K562 (cell line): ENCODE data around the gene AMMECR1. TPM values are rescaled to one million over a fixed set of nuclear protein-coding genes. Genes with fewer than 3 reads are reported as not detected.
A peak's percentile ranks its signal among the peaks of the same experiment; 100 is the strongest.

ENCODE experiments used
- ATAC-seq: fragments of 200-7000 bp; cut with Tn5 transposase; 3 replicates; pipeline ENCODE4 v1.9.1; 2020; ENCODE audit warnings: moderate library complexity
- BruUV-seq: library from RNA; stranded (reverse); fragments of 400-500 nt; replicated peaks from 2 replicates; lab custom pipeline; 2021; lab: Mats Ljungman, UMichigan
- CTCF ChIA-PET: fragments of 300-600 bp; formaldehyde crosslinking; extraction: SDS; loops from one replicate; lab custom pipeline; 2021; ENCODE audit warnings: low intra/inter-chr PET ratio; lab: Yijun Ruan, JAX
- POLR2A ChIA-PET: fragments of 300-600, 350-650 bp; sonication (Branson Sonifier 250); formaldehyde crosslinking; extraction: SDS; loops from one replicate; lab custom pipeline; 2021; ENCODE audit warnings: antibody characterized with exemption, inconsistent platforms; lab: Yijun Ruan, JAX
- DNase-seq, 4 experiments: peaks; one replicate each; pipeline versions ENCODE4 v3.0.0 to v3.0.0-alpha.2; 2011 to 2018; ENCODE audit warnings: low spot score in 3 of 4, mixed read lengths in 3 of 4; ENCODE audit errors: extremely low read depth in 1 of 4
- FAIRE-seq: peaks from 2 replicates; lab custom pipeline; 2011; peaks lifted over from hg19 to GRCh38; lab: Jason Lieb, UNC
- H2AFZ ChIP-seq: 2 replicates; pipeline ENCODE4 v1.6.0; 2011; ENCODE audit warnings: low read depth, low read length, control low read depth, inconsistent platforms
- H3K27ac ChIP-seq: fragments of 200-600 bp; 3 replicates; pipeline ENCODE4 v1.8.0; 2011; ENCODE audit warnings: low read depth, mild to moderate bottlenecking, control low read depth, inconsistent platforms, low read length, moderate library complexity, mixed read lengths; ENCODE audit errors: extremely low read depth
- H3K27me3 ChIP-seq, 2 experiments: fragments of 300-600 bp in 1 of 2; 2 replicates in 1 of 2; 3 replicates in 1 of 2; pipeline versions ENCODE4 v1.6.0 to v1.8.0; 2011; ENCODE audit warnings: inconsistent platforms in 2 of 2, low read length in 2 of 2, mild to moderate bottlenecking in 1 of 2, mixed read lengths in 1 of 2, moderate library complexity in 1 of 2; ENCODE audit not compliant: control insufficient read depth in 2 of 2, insufficient read depth in 2 of 2
- H3K36me3 ChIP-seq: fragments of 300-600 bp; 3 replicates; pipeline ENCODE4 v1.8.0; 2011; ENCODE audit warnings: mild to moderate bottlenecking, low read length, inconsistent platforms; ENCODE audit not compliant: control insufficient read depth, insufficient read depth
- H3K4me1 ChIP-seq, 2 experiments: fragments of 200-600 bp in 1 of 2; replicated peaks in 1 of 2; 2 replicates in 1 of 2; 3 replicates in 1 of 2; pipeline versions ENCODE4 v1.5.1 to v1.8.0; 2011; ENCODE audit warnings: inconsistent platforms in 2 of 2, low read length in 2 of 2, mild to moderate bottlenecking in 1 of 2, mixed read lengths in 1 of 2, moderate library complexity in 1 of 2; ENCODE audit not compliant: control insufficient read depth in 2 of 2, insufficient read depth in 2 of 2
- H3K4me2 ChIP-seq: 2 replicates; pipeline ENCODE4 v1.6.1; 2011; ENCODE audit warnings: low read length, control low read depth, inconsistent platforms, mixed read lengths; ENCODE audit not compliant: insufficient read depth
- H3K4me3 ChIP-seq: fragments of 200-600 bp; sonication (generic), shearing (Covaris generic); 2 replicates; pipeline ENCODE4 v1.5.1; 2016; ENCODE audit warnings: control low read depth, inconsistent platforms
- H3K79me2 ChIP-seq: fragments of 200-600 bp; 3 replicates; pipeline ENCODE4 v1.8.0; 2011; ENCODE audit warnings: low read length, inconsistent platforms; ENCODE audit not compliant: control insufficient read depth, insufficient read depth
- H3K9ac ChIP-seq, 2 experiments: 2 replicates each; pipeline versions ENCODE4 v1.6.0 to v1.6.1; 2011; ENCODE audit warnings: low read depth in 2 of 2, low read length in 2 of 2, control low read depth in 1 of 2, inconsistent platforms in 1 of 2, mild to moderate bottlenecking in 1 of 2, mixed read lengths in 1 of 2; ENCODE audit not compliant: insufficient read depth in 1 of 2
- H3K9me1 ChIP-seq: one replicate; pipeline ENCODE4 v1.6.0; 2011; ENCODE audit warnings: inconsistent platforms, mild to moderate bottlenecking, low read length, moderate library complexity; ENCODE audit not compliant: control insufficient read depth, insufficient read depth
- H3K9me3 ChIP-seq: replicated peaks from 2 replicates; pipeline ENCODE4 v1.5.1; 2011; ENCODE audit warnings: low read depth, low read length, inconsistent platforms; ENCODE audit not compliant: control insufficient read depth, insufficient read depth
- H4K20me1 ChIP-seq: replicated peaks from 2 replicates; pipeline ENCODE4 v1.6.1; 2011; ENCODE audit warnings: low read length, inconsistent platforms, mixed read lengths; ENCODE audit not compliant: control insufficient read depth, insufficient read depth
- ARID1B ChIP-seq: fragments of 450-650 bp; IDR thresholded peaks from 2 replicates; pipeline ENCODE4 v1.6.1; 2016; ENCODE audit warnings: antibody characterized with exemption, mild to moderate bottlenecking, inconsistent platforms
- BRCA1 ChIP-seq, 2 experiments: fragments of 450-650 bp in 1 of 2; sonication (generic) in 1 of 2; formaldehyde crosslinking in 1 of 2; IDR thresholded peaks; 2 replicates each; pipeline versions ENCODE4 v1.5.0 to v1.6.1; 2017 to 2020; ENCODE audit warnings: mild to moderate bottlenecking in 1 of 2, missing genetic modification reagents in 1 of 2
- CBFA2T2 ChIP-seq: fragments of 450-650 bp; conservative IDR thresholded peaks from 2 replicates; pipeline ENCODE4 v1.6.1; 2017; ENCODE audit warnings: mild to moderate bottlenecking
- CBFA2T3 ChIP-seq: fragments of 450-650 bp; IDR thresholded peaks from 2 replicates; pipeline ENCODE4 v1.6.1; 2017
- CCNT2 ChIP-seq: IDR thresholded peaks from 2 replicates; pipeline ENCODE4 v1.6.1; 2011; ENCODE audit warnings: borderline replicate concordance, low read depth, mild to moderate bottlenecking, moderate library complexity, mixed read lengths, low read length; ENCODE audit not compliant: insufficient read length; ENCODE audit errors: extremely low read depth
- DDX20 ChIP-seq: fragments of 450-650 bp; IDR thresholded peaks from 2 replicates; pipeline ENCODE4 v1.6.1; 2016; ENCODE audit warnings: missing genetic modification characterization, low read depth, mild to moderate bottlenecking, missing compliant biosample characterization, moderate library complexity
- DNMT1 ChIP-seq: fragments of 450-650 bp; IDR thresholded peaks from 2 replicates; pipeline ENCODE4 v1.6.1; 2016; ENCODE audit warnings: antibody characterized with exemption, mild to moderate bottlenecking
- EP300 ChIP-seq: IDR thresholded peaks from 2 replicates; pipeline ENCODE4 v1.6.1; 2012; ENCODE audit warnings: low read length, improper control_type of control experiment
- FOSL1 ChIP-seq: fragments of 200-800 bp; sonication (Bioruptor generic); conservative IDR thresholded peaks from 2 replicates; pipeline ENCODE4 v1.6.1; 2016; ENCODE audit warnings: missing genetic modification characterization, missing compliant biosample characterization
- JUNB ChIP-seq: fragments of 450-650 bp; formaldehyde crosslinking; conservative IDR thresholded peaks from 2 replicates; pipeline ENCODE4 v1.4.0; 2020; ENCODE audit warnings: mild to moderate bottlenecking
- KDM1A ChIP-seq, 2 experiments: fragments of 450-650 bp; IDR thresholded peaks; 2 replicates each; pipeline ENCODE4 v1.6.1; 2016; ENCODE audit warnings: mild to moderate bottlenecking in 2 of 2
- MYNN ChIP-seq, 2 experiments: sonication (generic); formaldehyde crosslinking in 1 of 2; IDR thresholded peaks; 2 replicates each; pipeline versions ENCODE4 v1.5.0 to v1.6.1; 2016 to 2020; ENCODE audit warnings: antibody characterized with exemption in 1 of 2, missing genetic modification reagents in 1 of 2
- NCOR1 ChIP-seq: fragments of 450-650 bp; IDR thresholded peaks from 2 replicates; pipeline ENCODE4 v1.6.1; 2016; ENCODE audit warnings: mild to moderate bottlenecking, moderate library complexity
- PHF8 ChIP-seq: fragments of 200-600 bp; sonication (generic); IDR thresholded peaks from 2 replicates; pipeline ENCODE4 v1.6.1; 2012; ENCODE audit warnings: mixed run types, mild to moderate bottlenecking, inconsistent platforms, low read length, moderate library complexity, borderline replicate concordance
- POLR2AphosphoS5 ChIP-seq: IDR thresholded peaks from 2 replicates; pipeline ENCODE4 v1.6.1; 2011; ENCODE audit warnings: mild to moderate bottlenecking, low read depth, low read length, moderate library complexity; ENCODE audit not compliant: control insufficient read depth, insufficient read depth
- SMARCA4 ChIP-seq: fragments of 450-650 bp; IDR thresholded peaks from 2 replicates; pipeline ENCODE4 v1.6.1; 2016
- SNIP1 ChIP-seq: fragments of 450-650 bp; IDR thresholded peaks from 2 replicates; pipeline ENCODE4 v1.7.1; 2017; ENCODE audit warnings: low read depth, mild to moderate bottlenecking
- SOX6 ChIP-seq: fragments of 450-650 bp; IDR thresholded peaks from 2 replicates; pipeline ENCODE4 v1.6.1; 2014; ENCODE audit warnings: mild to moderate bottlenecking
- STAT5A ChIP-seq: IDR thresholded peaks from 2 replicates; pipeline ENCODE4 v1.6.1; 2012; ENCODE audit warnings: low read length, inconsistent platforms, borderline replicate concordance
- TAL1 ChIP-seq: fragments of 450-650 bp; IDR thresholded peaks from 2 replicates; pipeline ENCODE4 v1.6.1; 2016; ENCODE audit warnings: mild to moderate bottlenecking
- TCF3 ChIP-seq: sonication (generic); formaldehyde crosslinking; IDR thresholded peaks from 2 replicates; pipeline ENCODE4 v1.4.0; 2020; ENCODE audit warnings: mild to moderate bottlenecking, missing genetic modification reagents
- TEAD4 ChIP-seq, 2 experiments: sonication (generic) in 1 of 2; formaldehyde crosslinking in 1 of 2; IDR thresholded peaks; 2 replicates each; pipeline versions ENCODE4 v1.6.1 to v1.8.0; 2012 to 2022; ENCODE audit warnings: borderline replicate concordance in 1 of 2, inconsistent platforms in 1 of 2, low read length in 1 of 2, mild to moderate bottlenecking in 1 of 2, missing genetic modification reagents in 1 of 2
- TRIM24 ChIP-seq, 2 experiments: fragments of 450-650 bp; IDR thresholded peaks; 2 replicates each; pipeline ENCODE4 v1.6.1; 2016
- whole genome bisulfite sequencing: fragments of 100-300 bp; shearing (Covaris generic); methylation state at CpG from one replicate; pipeline ENCODE4 v1.1.6; 2016; ENCODE audit warnings: low coverage, mixed read lengths; ENCODE audit not compliant: insufficient coverage; ENCODE audit errors: missing lambda C conversion rate; 5-methylcytosine and 5-hydroxymethylcytosine counted together
- in situ Hi-C: fragments of 300-500 bp; cut with MboI; formaldehyde crosslinking; loops from 4 replicates; pipeline ENCODE4 v1.15.0; 2018; ENCODE audit warnings: inconsistent platforms, mixed read lengths
- intact Hi-C: fragments of 100-400 bp; cut with micrococcal nuclease; formaldehyde crosslinking; loops from 2 replicates; pipeline ENCODE4 v1.14.2; 2022
- polyA plus RNA-seq, 8 experiments: library from polyadenylated mRNA; depleted of rRNA in 4 of 8; stranded (reverse) in 5 of 8; unstranded in 3 of 8; fragments of >200 nt; fragmentation: Nextera tagmentation in 2 of 8; fragmentation: Illumina TruSeq in 1 of 8; extraction: Ambion mirVana in 2 of 8; extraction: Trizol in 1 of 8; gene quantifications; 2 replicates each; pipeline versions ENCODE4 v1.2.1 to v1.2.3, GENCODE V29; 2011 to 2014; ENCODE audit warnings: inconsistent platforms in 1 of 8, missing spikeins in 1 of 8
- total RNA-seq, 7 experiments: library from RNA; depleted of rRNA in 6 of 7; stranded (reverse); fragments of >200 nt in 6 of 7; fragmentation: Illumina TruSeq in 2 of 7; extraction: Trizol in 2 of 7; gene quantifications; 2 replicates each; pipeline versions ENCODE4 v1.2.1 to v1.2.3, GENCODE V29; 2011 to 2021; ENCODE audit warnings: low replicate concordance in 1 of 7
- TF ChIP-seq, protein P1 (sequence below): fragments of 450-650 bp; IDR thresholded peaks from 2 replicates; pipeline ENCODE4 v1.7.0; 2016; ENCODE audit warnings: borderline replicate concordance

Gene AMMECR1
- total and polyA plus RNA-seq, 9 of the 15 experiments (the other 6 are each of a cell fraction or from before 2014, with no cell fraction given) = 13.9 to 36.7 (median 23.6) TPM

DNA sequence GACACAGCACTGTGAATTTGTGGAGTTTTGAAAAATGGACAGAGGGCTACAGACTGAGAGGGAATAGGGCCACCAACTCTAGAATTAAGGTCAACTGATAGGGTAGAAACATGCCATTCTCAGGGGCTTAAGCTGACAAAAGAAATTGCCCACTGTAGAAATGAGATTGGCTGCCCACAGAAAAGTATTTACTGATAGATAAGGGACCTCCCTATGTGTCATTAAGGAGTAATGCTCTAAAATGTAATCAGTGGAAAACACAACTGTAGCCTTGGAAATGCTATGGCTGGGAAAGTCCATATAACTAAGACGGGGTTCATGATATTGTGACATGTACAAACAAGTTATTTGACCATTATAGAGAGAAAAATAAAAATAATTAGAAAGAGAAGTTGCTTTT is 45.4 kb upstream of the AMMECR1 start:
- POLR2A ChIA-PET = no interaction called here
- H3K4me3 ChIP-seq = no peak overlapping the region
- no peaks in the 10 kb centered on the region for H3K27me3 ChIP-seq
- DNase-seq (peak; percentile 17 to 49 (median 29)), FAIRE-seq (peak; percentile 44), ATAC-seq (peak; percentile 37; the same call in 2 of the 3 replicates)
- H4K20me1 ChIP-seq = no peaks in the 10 kb centered on the region
- BruUV-seq = no TSS peak
- 0% methylated on average over 1 of the region's 1 CpG for WGBS
- peaks cover 4 to 23% of the 10 kb centered on the region in 2 experiments; a peak in 3 of 5 replicates for H3K4me1 ChIP-seq
- no peak overlapping the region; the same call in 1 of the 2 replicates for H3K4me2 ChIP-seq
- intact Hi-C loops (loop anchor here (5.0 kb wide), 1 partner anchor 39 kb away; no protein-coding TSS in a partner anchor), in situ Hi-C loops (no loop called here)
- peak overlapping the region; percentile 3; the same call in 1 of the 2 replicates for H2AFZ ChIP-seq
- CTCF ChIA-PET = no interaction called here
- no peaks in the 10 kb centered on the region for H3K79me2 ChIP-seq
- peak overlapping the region; percentile 25; the same call in 1 of the 3 replicates for H3K27ac ChIP-seq
- H3K36me3 ChIP-seq = no peaks in the 10 kb centered on the region
- H3K9me1 ChIP-seq = no peaks in the 10 kb centered on the region
- no peaks in the 10 kb centered on the region for H3K9me3 ChIP-seq
- H3K9ac ChIP-seq = no peak overlapping the region
- TF ChIP-seq SNIP1 (no peak), DNMT1 (no peak), MYNN (IDR thresholded peaks at IDR 0.05) (0 out of 2 replicates have a peak, but pooled peaks have one; percentile 16), MYNN (CRISPR knock-in tag; IDR thresholded peaks at IDR 0.05) (no peak), SMARCA4 (0 out of 2 replicates have a peak, but pooled peaks have one; percentile 21), CCNT2 (no peak), CBFA2T3 (peak; percentile 87), BRCA1 (IDR thresholded peaks at IDR 0.05) (no peak), BRCA1 (CRISPR knock-in tag; IDR thresholded peaks at IDR 0.05) (no peak), FOSL1 (peak; percentile 79), EP300 (peak; percentile 55; the same call in 1 of the 2 replicates), KDM1A (IDR thresholded peaks at IDR 0.05) (peak in 1 of 2 experiments; percentile 47; a peak in 2 of 4 replicates), CBFA2T2 (peak; percentile 79), TCF3 (CRISPR knock-in tag) (peak; percentile 78), TEAD4 (IDR thresholded peaks at IDR 0.05; ENCODE audit: low read length) (peak; percentile 79), TEAD4 (CRISPR knock-in tag; IDR thresholded peaks at IDR 0.05; ENCODE audit: borderline replicate concordance) (no peak), POLR2AphosphoS5 (peak; percentile 29; the same call in 1 of the 2 replicates), ARID1B (peak; percentile 69), DDX20 (no peak), PHF8 (no peak), TAL1 (peak; percentile 39; the same call in 1 of the 2 replicates), NCOR1 (peak; percentile 79), STAT5A (peak; percentile 42; the same call in 1 of the 2 replicates), TRIM24 (IDR thresholded peaks at IDR 0.05) (peak in 1 of 2 experiments; percentile 35; a peak in 1 of 4 replicates), SOX6 (peak; percentile 52; the same call in 1 of the 2 replicates), JUNB (CRISPR knock-in tag) (no peak)
- TF ChIP-seq, protein P1, sequence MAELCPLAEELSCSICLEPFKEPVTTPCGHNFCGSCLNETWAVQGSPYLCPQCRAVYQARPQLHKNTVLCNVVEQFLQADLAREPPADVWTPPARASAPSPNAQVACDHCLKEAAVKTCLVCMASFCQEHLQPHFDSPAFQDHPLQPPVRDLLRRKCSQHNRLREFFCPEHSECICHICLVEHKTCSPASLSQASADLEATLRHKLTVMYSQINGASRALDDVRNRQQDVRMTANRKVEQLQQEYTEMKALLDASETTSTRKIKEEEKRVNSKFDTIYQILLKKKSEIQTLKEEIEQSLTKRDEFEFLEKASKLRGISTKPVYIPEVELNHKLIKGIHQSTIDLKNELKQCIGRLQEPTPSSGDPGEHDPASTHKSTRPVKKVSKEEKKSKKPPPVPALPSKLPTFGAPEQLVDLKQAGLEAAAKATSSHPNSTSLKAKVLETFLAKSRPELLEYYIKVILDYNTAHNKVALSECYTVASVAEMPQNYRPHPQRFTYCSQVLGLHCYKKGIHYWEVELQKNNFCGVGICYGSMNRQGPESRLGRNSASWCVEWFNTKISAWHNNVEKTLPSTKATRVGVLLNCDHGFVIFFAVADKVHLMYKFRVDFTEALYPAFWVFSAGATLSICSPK = no peak
